Measurements from ENCODE around the gene USP36.

- TF ChIP-seq CTCF (IDR thresholded peaks at IDR 0.05) (no peak), POLR2A (IDR thresholded peaks at IDR 0.05) (no peak)
These were observed 34.2 kb downstream of the USP36 start for GRCh38 chr17:78806451-78806850.

All from vagina (tissue), 2 donors.